HepG2 (cell line): ENCODE data around the gene ZNF443.

Experiments
- ZNF274 ChIP-seq: sonication (generic); formaldehyde crosslinking; IDR thresholded peaks from 2 replicates; pipeline ENCODE4 v1.5.1; 2020; ENCODE audit warnings: mild to moderate bottlenecking, missing genetic modification reagents
- ZNF619 ChIP-seq: sonication (generic); formaldehyde crosslinking; IDR thresholded peaks from 2 replicates; pipeline ENCODE4 v1.4.0; 2020; ENCODE audit warnings: mild to moderate bottlenecking, missing genetic modification reagents
- ZNF768 ChIP-seq: sonication (generic); formaldehyde crosslinking; IDR thresholded peaks from 2 replicates; pipeline ENCODE4 v1.4.0; 2020; ENCODE audit warnings: missing genetic modification reagents
- TF ChIP-seq, protein P1 (sequence below): sonication (generic); formaldehyde crosslinking; IDR thresholded peaks from 2 replicates; pipeline ENCODE4 v1.5.0; 2020; ENCODE audit warnings: mild to moderate bottlenecking, missing genetic modification reagents, moderate library complexity
- TF ChIP-seq, protein P2 (sequence below): IDR thresholded peaks from 2 replicates; pipeline ENCODE4 v1.6.1; 2016; ENCODE audit warnings: missing genetic modification reagents, missing compliant biosample characterization
- TF ChIP-seq, protein P3 (sequence below): sonication (generic); formaldehyde crosslinking; IDR thresholded peaks from 2 replicates; pipeline ENCODE4 v1.5.0; 2020; ENCODE audit warnings: mild to moderate bottlenecking, missing genetic modification reagents

DNA sequence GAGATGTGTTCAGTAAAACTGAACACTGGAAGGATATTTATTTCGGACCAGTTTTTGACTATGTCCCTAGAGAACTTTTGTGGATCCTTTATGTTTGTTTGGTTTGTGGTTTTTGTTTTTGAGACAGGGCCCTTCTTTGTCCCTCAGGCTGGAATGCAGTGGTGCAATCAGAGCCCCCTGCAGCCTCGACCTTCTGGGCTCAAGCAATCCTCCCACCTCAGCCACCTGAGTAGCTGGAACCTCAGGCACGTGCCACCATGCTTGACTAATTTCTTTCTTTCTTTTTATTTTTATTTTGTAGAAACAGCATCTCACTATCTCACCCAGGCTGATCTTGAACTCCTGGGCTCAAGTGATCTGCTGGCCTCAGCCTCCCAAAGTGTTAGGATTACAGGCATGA, 44.8 kb upstream of the ZNF443 start:
- TF ChIP-seq ZNF619 (CRISPR knock-in tag) (no peak), ZNF274 (no peak), ZNF768 (no peak)
- TF ChIP-seq, protein P1, sequence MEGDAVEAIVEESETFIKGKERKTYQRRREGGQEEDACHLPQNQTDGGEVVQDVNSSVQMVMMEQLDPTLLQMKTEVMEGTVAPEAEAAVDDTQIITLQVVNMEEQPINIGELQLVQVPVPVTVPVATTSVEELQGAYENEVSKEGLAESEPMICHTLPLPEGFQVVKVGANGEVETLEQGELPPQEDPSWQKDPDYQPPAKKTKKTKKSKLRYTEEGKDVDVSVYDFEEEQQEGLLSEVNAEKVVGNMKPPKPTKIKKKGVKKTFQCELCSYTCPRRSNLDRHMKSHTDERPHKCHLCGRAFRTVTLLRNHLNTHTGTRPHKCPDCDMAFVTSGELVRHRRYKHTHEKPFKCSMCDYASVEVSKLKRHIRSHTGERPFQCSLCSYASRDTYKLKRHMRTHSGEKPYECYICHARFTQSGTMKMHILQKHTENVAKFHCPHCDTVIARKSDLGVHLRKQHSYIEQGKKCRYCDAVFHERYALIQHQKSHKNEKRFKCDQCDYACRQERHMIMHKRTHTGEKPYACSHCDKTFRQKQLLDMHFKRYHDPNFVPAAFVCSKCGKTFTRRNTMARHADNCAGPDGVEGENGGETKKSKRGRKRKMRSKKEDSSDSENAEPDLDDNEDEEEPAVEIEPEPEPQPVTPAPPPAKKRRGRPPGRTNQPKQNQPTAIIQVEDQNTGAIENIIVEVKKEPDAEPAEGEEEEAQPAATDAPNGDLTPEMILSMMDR (CRISPR knock-in tag), result no peak
- TF ChIP-seq, protein P2, sequence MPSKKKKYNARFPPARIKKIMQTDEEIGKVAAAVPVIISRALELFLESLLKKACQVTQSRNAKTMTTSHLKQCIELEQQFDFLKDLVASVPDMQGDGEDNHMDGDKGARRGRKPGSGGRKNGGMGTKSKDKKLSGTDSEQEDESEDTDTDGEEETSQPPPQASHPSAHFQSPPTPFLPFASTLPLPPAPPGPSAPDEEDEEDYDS (CRISPR knock-in tag), result no peak
- TF ChIP-seq, protein P3, sequence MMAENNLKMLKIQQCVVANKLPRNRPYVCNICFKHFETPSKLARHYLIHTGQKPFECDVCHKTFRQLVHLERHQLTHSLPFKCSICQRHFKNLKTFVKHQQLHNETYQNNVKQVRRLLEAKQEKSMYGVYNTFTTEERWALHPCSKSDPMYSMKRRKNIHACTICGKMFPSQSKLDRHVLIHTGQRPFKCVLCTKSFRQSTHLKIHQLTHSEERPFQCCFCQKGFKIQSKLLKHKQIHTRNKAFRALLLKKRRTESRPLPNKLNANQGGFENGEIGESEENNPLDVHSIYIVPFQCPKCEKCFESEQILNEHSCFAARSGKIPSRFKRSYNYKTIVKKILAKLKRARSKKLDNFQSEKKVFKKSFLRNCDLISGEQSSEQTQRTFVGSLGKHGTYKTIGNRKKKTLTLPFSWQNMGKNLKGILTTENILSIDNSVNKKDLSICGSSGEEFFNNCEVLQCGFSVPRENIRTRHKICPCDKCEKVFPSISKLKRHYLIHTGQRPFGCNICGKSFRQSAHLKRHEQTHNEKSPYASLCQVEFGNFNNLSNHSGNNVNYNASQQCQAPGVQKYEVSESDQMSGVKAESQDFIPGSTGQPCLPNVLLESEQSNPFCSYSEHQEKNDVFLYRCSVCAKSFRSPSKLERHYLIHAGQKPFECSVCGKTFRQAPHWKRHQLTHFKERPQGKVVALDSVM (CRISPR knock-in tag), result no peak
